Measurements from ENCODE around the gene RNF44.

The RNF44 gene

GRCh38 chr5:176513788-176514187, 23.4 kb downstream of the RNF44 start:
- no peak for TF ChIP-seq CTCF (conservative IDR thresholded peaks at IDR 0.05; ENCODE audit: low read depth, low read length)
- no peak overlapping the region for H3K4me3 ChIP-seq (ENCODE audit: low read depth, low read length)
- DNase-seq (ENCODE audit: low read depth) = no peak

DNA sequence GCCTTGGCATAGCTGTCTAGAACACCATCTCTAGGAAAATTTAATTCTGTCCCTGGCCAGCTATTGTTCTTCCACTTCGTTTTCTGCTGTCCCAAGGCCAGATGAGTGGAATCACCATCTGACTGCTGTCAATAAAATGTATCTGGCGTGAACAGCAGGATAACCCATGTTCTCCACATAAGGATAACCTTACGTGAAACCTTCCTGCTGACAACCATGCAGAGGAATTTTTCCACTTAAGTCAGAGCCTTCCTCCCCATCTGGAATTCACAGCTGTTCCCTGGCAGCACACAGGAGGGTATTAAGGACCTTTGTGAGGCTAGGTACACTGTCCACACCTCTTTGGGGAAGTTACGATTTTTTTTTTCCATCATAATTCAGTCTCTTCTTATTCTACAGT, 28.6 kb downstream of the RNF44 start:
- no peak overlapping the region for H3K4me3 ChIP-seq (ENCODE audit: low read depth, low read length)
- TF ChIP-seq CTCF (conservative IDR thresholded peaks at IDR 0.05; ENCODE audit: low read depth, low read length) = no peak
- DNase-seq (ENCODE audit: low read depth) = no peak

DNA sequence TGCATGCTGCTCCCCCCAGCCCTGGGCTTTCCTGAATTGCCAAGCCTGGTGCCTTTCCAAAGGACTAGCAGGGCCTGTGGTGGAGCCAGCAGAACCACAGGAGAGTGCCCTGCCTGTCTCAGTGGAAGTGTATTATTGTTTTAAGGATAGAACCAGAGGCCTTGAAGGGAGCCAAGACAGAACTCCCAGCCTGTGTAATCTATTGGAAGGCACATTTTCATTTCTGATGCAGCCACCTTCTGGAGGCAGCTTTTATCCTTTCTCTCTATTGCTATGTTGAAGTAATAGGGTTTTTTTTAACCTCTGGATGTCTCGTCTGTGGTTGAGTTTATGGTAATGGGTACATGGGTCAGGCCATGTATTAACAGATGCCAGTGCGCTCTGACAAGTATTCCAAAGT, 29.3 kb downstream of the RNF44 start:
- DNase-seq (ENCODE audit: low read depth) = no peak
- no peak for TF ChIP-seq CTCF (conservative IDR thresholded peaks at IDR 0.05; ENCODE audit: low read depth, low read length)
- no peak overlapping the region for H3K4me3 ChIP-seq (ENCODE audit: low read depth, low read length)

DNA sequence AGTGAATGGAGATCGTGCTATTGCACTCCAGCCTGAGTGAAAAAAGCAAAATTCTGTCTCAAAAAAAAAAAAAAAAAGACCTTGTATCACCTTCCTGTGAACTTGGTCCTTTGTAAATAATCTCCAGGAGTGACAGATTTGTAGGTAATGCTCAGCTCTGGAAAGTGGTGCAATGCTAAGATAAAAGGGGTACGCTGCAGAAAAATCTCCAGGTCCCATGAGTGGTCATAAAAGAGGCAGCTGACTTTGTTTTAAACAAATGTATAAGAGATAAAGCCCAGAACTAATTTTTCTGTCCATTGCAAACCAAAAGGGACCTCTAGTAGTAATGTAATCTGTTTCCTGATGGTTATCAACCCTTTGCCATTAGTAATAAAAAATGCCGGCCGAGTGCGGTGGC, 33.7 kb downstream of the RNF44 start:
- H3K4me3 ChIP-seq (ENCODE audit: low read depth, low read length) = no peak overlapping the region
- TF ChIP-seq CTCF (conservative IDR thresholded peaks at IDR 0.05; ENCODE audit: low read depth, low read length) = no peak
- no peak for DNase-seq (ENCODE audit: low read depth)

- no peak for TF ChIP-seq CTCF (conservative IDR thresholded peaks at IDR 0.05; ENCODE audit: low read depth, low read length)
- no peak overlapping the region for H3K4me3 ChIP-seq (ENCODE audit: low read depth, low read length)
- DNase-seq (ENCODE audit: low read depth) = peak; percentile 88
Measured at GRCh38 chr5:176501333-176501732, 35.9 kb downstream of the RNF44 start.

DNA sequence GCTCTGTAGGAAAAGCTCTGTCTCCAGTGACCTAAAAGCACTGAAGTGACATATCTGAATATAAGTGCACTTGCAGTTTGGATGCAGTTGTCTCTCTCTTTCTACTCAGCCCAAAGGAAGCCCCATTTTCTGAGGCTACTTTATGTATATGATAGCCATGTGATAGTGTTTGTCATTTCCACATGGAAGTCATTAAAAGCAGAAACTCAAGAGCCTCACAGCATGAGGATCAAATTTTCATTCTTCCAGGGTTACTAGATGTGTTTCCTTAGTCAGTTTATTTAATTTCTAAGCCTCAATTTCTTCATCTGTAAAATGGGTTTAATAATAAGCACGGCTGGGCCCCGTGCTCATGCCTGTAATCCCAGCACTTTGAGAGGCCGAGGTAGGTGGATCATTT, 36.7 kb downstream of the RNF44 start:
- H3K4me3 ChIP-seq (ENCODE audit: low read depth, low read length) = no peak overlapping the region
- DNase-seq (ENCODE audit: low read depth) = no peak
- TF ChIP-seq CTCF (conservative IDR thresholded peaks at IDR 0.05; ENCODE audit: low read depth, low read length) = no peak

GRCh38 chr5:176499273-176499672, 37.9 kb downstream of the RNF44 start:
- H3K4me3 ChIP-seq (ENCODE audit: low read depth, low read length) = no peak overlapping the region
- TF ChIP-seq CTCF (conservative IDR thresholded peaks at IDR 0.05; ENCODE audit: low read depth, low read length) = no peak
- no peak for DNase-seq (ENCODE audit: low read depth)
